Cardiac muscle cell (in vitro differentiated cells and primary cell): ENCODE data around the gene APBA2. TPM values are rescaled to one million over a fixed set of nuclear protein-coding genes. Genes with fewer than 3 reads are reported as not detected.
"Not testable (repeated sequence)": the region's sequence is repeated elsewhere in the genome, so short reads cannot be mapped to it uniquely, and the experiment has no call there.

Source experiments
- DNase-seq, 2 donors: peaks; one replicate each; pipeline versions ENCODE4 v3.0.0 to v3.0.0-alpha.2; 2010 to 2017; ENCODE audit warnings: low read depth in 1 of 2, low spot score in 1 of 2
- H3K27ac ChIP-seq: fragments of 200-600 bp; sonication (generic); 2 replicates; pipeline ENCODE4 v1.5.1; 2016
- H3K27me3 ChIP-seq: fragments of 200-600 bp; sonication (generic); 2 replicates; pipeline ENCODE4 v1.6.0; 2016; ENCODE audit warnings: control low read depth
- H3K36me3 ChIP-seq: fragments of 200-600 bp; sonication (generic); 2 replicates; pipeline ENCODE4 v1.5.1; 2016; ENCODE audit warnings: control low read depth
- H3K4me1 ChIP-seq: fragments of 200-600 bp; sonication (generic); 2 replicates; pipeline ENCODE4 v1.8.1; 2017; ENCODE audit warnings: low read depth, mild to moderate bottlenecking, mixed run types
- H3K4me3 ChIP-seq: fragments of 200-600 bp; sonication (generic); 2 replicates; pipeline ENCODE4 v1.5.1; 2016; ENCODE audit warnings: mild to moderate bottlenecking
- H3K9me3 ChIP-seq: fragments of 200-600 bp; sonication (generic); 2 replicates; pipeline ENCODE4 v1.5.1; 2017; ENCODE audit warnings: low read depth, mild to moderate bottlenecking, control low read depth
- polyA plus RNA-seq: library from polyadenylated mRNA; unstranded; fragments of >200 nt; fragmentation: Nextera tagmentation; extraction: Ambion mirVana; gene quantifications from 2 replicates; pipeline ENCODE4 v1.2.1, GENCODE V29; 2016
- total RNA-seq: library from RNA; depleted of rRNA; stranded (reverse); fragments of >200 nt; gene quantifications from 2 replicates; pipeline ENCODE4 v1.2.3, GENCODE V29; 2016
- TF ChIP-seq, protein P1 (sequence below): IDR thresholded peaks from 2 replicates; pipeline ENCODE4 v1.5.1; 2012; ENCODE audit warnings: low read depth, mild to moderate bottlenecking, low read length

Gene APBA2
- total and polyA plus RNA-seq, 2 experiments from 2014 or later, result 20.5 to 33.2 TPM

DNA sequence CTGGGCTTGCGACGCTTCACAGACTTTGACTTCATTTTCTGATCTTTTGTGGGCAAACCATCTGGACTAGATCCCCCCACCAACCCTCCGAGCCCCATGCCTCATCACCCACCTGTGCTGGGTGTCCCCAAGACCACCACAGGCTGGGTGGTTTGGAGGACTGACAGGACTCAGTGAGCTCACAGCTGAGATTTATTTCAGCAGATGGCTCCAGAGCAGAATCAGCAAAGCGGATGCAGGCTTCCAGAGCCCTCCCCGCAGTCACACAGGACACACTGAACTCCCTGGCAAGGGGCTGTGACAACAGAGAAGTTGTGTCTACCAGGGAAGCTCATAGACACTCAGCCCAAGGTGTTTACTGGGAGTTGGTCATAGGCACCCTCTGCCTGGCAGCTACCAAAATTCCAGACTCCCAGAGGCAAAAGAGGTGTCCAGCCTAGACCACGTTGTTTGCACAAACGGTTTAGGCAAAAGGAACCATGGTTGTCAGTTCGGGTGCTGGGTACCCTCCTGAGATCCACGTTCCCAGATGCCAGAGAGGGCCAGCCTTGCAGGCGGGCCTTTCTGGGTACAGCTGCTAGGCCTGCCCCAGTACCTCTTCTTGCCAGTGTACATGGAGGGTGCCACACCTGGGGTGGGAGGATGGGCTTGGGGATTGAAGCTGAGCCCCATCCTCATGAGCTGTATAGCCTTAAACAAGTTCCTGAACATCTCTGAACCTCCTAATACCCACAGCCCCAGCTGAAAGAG lies 213.5 kb downstream of the APBA2 start:
- Histone ChIP-seq H3K9me3 (no peaks in the 10 kb centered on the region), H3K27me3 (no peaks in the 10 kb centered on the region), H3K36me3 (no peaks in the 10 kb centered on the region), H3K4me3 (no peak overlapping the region), H3K27ac (no peak overlapping the region), H3K4me1 (no peaks in the 10 kb centered on the region)
- TF ChIP-seq, protein P1, sequence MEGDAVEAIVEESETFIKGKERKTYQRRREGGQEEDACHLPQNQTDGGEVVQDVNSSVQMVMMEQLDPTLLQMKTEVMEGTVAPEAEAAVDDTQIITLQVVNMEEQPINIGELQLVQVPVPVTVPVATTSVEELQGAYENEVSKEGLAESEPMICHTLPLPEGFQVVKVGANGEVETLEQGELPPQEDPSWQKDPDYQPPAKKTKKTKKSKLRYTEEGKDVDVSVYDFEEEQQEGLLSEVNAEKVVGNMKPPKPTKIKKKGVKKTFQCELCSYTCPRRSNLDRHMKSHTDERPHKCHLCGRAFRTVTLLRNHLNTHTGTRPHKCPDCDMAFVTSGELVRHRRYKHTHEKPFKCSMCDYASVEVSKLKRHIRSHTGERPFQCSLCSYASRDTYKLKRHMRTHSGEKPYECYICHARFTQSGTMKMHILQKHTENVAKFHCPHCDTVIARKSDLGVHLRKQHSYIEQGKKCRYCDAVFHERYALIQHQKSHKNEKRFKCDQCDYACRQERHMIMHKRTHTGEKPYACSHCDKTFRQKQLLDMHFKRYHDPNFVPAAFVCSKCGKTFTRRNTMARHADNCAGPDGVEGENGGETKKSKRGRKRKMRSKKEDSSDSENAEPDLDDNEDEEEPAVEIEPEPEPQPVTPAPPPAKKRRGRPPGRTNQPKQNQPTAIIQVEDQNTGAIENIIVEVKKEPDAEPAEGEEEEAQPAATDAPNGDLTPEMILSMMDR, result no peak
- no peak for DNase-seq

DNA sequence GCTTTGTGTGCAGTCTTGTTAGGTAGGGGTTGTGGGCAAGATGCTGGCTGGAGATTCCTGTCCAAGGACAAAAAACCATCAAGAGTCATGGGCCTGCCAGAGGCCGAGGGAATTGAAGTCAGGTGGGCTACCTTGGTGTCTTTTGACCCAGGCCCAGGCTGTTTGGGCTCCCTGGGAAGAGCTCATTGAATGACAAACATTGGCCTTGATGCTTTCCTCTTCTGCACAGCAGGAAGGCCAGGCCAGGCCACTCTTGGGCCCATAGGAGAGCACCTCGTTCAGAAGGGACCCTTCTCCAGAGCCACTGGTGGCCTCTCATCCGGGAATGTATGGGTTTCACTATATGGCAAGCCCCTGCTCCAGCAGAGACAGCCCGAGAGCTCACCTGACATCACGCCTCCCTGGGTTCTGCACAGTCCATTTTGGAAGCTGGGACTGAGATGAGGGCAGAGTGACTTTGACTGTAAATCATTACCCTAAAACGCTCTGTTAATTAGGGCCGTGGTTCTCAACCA lies 214.8 kb downstream of the APBA2 start:
- DNase-seq, result no peak
- Histone ChIP-seq H3K4me3 (no peak overlapping the region), H3K36me3 (no peaks in the 10 kb centered on the region), H3K27ac (no peak overlapping the region), H3K9me3 (no peaks in the 10 kb centered on the region), H3K27me3 (no peaks in the 10 kb centered on the region), H3K4me1 (no peaks in the 10 kb centered on the region)
- TF ChIP-seq, protein P1, result no peak

DNA sequence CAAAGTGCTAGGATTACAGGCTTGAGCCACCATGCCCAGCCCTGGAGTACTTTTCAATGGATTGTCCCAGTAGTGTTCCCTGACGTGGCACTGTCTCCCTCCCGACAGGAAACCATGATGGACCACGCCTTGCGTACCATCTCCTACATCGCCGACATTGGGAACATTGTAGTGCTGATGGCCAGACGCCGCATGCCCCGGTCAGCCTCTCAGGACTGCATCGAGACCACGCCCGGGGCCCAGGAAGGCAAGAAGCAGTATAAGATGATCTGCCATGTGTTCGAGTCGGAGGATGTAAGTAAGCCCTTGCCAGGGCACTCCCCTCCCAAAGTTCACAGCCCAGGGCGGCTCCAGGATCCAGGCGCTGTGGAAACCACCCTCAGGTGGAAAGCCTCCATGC lies 215.7 kb downstream of the APBA2 start:
- no peaks in the 10 kb centered on the region for H3K9me3 ChIP-seq
- DNase-seq, result no peak
- no peaks in the 10 kb centered on the region for H3K4me1 ChIP-seq
- H3K27ac ChIP-seq, result no peak overlapping the region
- TF ChIP-seq, protein P1, result no peak
- H3K27me3 ChIP-seq, result no peaks in the 10 kb centered on the region
- H3K36me3 ChIP-seq, result no peaks in the 10 kb centered on the region
- no peak overlapping the region for H3K4me3 ChIP-seq

DNA sequence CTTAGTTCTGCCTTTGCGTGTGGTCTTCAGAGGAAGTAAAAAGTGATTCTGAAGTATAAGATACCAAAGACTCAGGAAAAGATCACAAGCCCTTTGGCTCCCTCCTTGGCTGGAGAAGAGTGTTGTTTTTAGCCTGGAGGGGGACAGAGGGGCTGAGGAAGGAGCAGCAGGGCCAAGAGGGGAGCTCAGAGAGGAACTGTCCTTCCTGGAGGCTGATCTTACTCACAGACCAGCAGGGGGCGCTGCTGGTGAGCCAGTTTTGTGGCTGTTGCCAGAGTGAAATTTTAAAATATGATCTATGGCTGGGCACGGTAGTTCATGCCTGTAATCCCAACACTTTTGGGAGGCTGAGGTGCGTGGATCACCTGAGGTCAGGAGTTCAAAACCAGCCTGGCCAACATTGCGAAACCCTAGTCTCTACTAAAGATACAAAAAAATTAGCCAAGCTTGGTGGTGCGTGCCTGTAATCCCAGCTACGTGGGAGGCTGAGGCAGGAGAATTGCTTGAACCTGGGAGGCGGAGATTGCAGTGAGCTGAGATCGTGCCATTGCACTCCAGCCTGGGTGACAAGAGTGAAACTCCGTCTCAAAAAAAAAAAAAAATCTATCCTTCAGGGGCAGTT lies 216.5 kb downstream of the APBA2 start:
- not testable (repeated sequence) for H3K4me3 ChIP-seq, H3K27me3 ChIP-seq, H3K27ac ChIP-seq, H3K4me1 ChIP-seq, H3K36me3 ChIP-seq, H3K9me3 ChIP-seq
- TF ChIP-seq, protein P1, result peak; percentile 79
- peak; percentile 63 to 67 for DNase-seq

DNA sequence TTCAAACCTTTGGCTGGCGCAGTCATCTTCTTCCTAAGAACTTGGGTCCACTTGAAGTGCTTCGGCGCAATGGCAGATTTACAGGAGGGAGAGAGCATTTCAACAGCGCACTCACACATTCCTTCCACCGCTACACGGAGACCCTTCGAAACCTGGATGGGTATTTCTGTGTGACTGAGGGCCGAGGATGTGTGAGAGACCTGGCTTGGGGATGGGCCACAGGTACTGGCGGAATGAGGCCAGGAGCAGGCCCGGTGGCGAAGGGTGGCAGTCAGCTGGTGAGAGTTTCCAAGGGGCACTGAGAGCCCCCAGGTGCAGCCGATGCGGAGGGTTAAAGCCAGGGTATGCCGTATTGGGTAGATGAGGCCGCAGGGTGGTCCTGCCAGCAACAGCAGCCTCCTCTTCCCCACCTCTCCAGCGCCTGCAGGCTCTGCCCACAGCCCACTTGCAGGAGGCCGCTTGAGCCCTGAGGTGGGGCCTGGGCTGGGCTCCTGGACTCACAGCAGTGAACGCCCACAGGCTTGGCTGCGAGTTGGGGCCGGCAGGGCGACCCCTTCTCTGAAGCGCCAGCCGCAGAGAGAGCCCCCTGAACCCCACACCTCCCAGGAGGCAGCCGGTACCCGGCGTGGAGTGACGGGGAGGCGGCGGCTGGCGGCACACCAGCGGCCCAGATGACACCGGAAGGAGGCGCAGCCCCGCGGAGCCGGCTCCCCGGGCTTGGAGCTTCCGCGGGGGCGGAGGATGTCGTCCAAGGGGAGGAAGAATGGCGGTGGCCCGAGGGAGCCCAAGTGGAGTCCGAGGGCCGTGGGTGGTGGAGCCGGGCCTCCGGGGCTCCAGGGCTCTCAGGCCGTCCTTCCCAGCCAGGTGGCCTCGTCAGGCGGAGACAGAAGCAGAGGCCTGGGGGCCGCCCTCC lies 217.4 kb downstream of the APBA2 start:
- Histone ChIP-seq H3K27me3 (no peaks in the 10 kb centered on the region), H3K4me1 (no peaks in the 10 kb centered on the region), H3K27ac (no peak overlapping the region), H3K9me3 (no peaks in the 10 kb centered on the region), H3K4me3 (no peak overlapping the region), H3K36me3 (no peaks in the 10 kb centered on the region)
- DNase-seq, result no peak
- TF ChIP-seq, protein P1, result no peak
